ENCODE results near the gene INHBB.

- TF ChIP-seq CTCF (IDR thresholded peaks at IDR 0.05) (no peak), POLR2A (IDR thresholded peaks at IDR 0.05) (no peak), EP300 (IDR thresholded peaks at IDR 0.05) (no peak)
These were observed 33.9 kb upstream of the INHBB start for GRCh38 chr2:120312076-120312475.
